ENCODE measurements around the gene STARD13.

STARD13 gene

DNA sequence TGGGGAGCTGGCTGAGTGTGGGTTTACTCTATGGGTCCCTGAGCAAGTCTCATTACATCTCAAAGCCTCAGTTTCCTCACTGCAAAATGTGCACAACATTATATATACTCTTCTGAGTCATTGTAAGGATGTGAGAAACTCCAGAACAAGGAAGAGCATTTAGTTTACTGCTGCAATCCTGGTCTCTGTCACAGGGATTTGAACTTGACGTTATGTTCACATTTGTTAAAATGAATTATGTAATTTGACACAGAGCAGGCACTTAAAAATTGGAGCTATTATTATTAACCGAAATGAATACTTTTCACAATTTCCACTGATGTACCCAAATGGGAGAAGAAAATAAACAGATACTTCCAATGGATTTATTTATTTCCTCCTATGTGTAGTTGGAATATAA lies 101.0 kb downstream of the STARD13 start:
- no peak overlapping the region for H3K27ac ChIP-seq
- no peaks in the 10 kb centered on the region for H3K27me3 ChIP-seq (ENCODE audit: insufficient read depth, low read depth, severe bottlenecking)
- no peaks in the 10 kb centered on the region for H3K36me3 ChIP-seq
- no peaks in the 10 kb centered on the region for H3K9me3 ChIP-seq (ENCODE audit: severe bottlenecking)
- H3K4me3 ChIP-seq (ENCODE audit: low read depth, low read length): no peak overlapping the region
- TF ChIP-seq, protein P1, sequence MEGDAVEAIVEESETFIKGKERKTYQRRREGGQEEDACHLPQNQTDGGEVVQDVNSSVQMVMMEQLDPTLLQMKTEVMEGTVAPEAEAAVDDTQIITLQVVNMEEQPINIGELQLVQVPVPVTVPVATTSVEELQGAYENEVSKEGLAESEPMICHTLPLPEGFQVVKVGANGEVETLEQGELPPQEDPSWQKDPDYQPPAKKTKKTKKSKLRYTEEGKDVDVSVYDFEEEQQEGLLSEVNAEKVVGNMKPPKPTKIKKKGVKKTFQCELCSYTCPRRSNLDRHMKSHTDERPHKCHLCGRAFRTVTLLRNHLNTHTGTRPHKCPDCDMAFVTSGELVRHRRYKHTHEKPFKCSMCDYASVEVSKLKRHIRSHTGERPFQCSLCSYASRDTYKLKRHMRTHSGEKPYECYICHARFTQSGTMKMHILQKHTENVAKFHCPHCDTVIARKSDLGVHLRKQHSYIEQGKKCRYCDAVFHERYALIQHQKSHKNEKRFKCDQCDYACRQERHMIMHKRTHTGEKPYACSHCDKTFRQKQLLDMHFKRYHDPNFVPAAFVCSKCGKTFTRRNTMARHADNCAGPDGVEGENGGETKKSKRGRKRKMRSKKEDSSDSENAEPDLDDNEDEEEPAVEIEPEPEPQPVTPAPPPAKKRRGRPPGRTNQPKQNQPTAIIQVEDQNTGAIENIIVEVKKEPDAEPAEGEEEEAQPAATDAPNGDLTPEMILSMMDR (IDR thresholded peaks at IDR 0.05; ENCODE audit: low read depth, low read length): no peak
- no peak for DNase-seq

DNA sequence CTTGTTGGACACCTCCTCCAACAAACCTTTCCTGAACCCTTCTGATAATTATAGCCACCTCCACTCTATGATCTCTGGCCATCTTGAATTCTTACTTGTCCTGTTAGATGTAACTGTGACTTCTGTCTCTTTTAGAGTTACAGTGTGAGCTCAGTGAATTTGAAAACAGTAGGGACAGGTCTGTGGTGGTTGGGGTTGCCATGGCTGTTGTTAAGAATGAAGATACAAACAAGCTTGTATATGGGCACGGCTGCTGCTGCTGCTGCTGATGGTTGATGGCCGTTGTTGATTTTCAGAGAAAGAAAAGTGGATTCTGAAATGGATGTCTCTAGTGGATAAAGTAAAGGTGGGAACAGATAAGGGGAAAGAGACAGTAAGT lies 101.5 kb downstream of the STARD13 start:
- TF ChIP-seq, protein P1 (IDR thresholded peaks at IDR 0.05; ENCODE audit: low read depth, low read length): no peak
- Histone ChIP-seq H3K27me3 (ENCODE audit: insufficient read depth, low read depth, severe bottlenecking) (no peaks in the 10 kb centered on the region), H3K36me3 (no peaks in the 10 kb centered on the region), H3K4me3 (ENCODE audit: low read depth, low read length) (no peak overlapping the region), H3K27ac (no peak overlapping the region), H3K9me3 (ENCODE audit: severe bottlenecking) (no peaks in the 10 kb centered on the region)
- DNase-seq: no peak

DNA sequence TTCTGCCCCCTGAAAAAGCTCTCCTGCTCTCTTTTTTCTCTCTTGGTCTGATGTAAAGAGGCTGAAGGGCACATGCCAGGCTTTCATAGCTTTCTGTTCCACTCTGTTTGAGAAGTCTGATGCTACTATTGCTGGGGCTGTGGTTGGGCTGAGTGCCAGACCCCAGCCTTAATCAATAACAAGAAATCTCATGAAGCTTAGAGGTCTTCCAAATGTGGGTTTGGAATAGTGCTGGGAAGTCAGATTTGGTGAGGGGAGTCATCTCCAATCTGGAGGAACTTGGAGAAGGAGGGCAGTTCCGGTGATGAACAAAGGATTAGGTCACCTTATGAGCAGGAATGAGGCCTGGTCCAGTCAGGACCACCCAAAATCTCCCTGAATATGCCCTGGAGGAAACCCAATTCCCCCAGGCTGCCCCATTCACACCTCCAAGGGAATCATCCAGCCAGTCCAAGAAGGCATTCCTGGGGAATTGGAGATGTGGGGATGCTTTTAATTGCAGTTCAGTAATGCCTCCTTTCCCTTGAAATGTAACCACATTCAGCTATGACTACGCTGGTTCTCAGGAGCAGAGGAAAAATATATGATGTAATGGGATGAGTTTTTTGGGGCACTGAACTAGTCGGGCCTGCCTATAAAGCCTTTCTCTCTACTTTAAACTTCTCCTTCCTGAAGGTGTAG lies 102.0 kb downstream of the STARD13 start:
- H3K36me3 ChIP-seq: no peaks in the 10 kb centered on the region
- no peak overlapping the region for H3K4me3 ChIP-seq (ENCODE audit: low read depth, low read length)
- no peaks in the 10 kb centered on the region for H3K9me3 ChIP-seq (ENCODE audit: severe bottlenecking)
- no peak for DNase-seq
- TF ChIP-seq, protein P1 (IDR thresholded peaks at IDR 0.05; ENCODE audit: low read depth, low read length): no peak
- no peak overlapping the region for H3K27ac ChIP-seq
- no peaks in the 10 kb centered on the region for H3K27me3 ChIP-seq (ENCODE audit: insufficient read depth, low read depth, severe bottlenecking)

DNA sequence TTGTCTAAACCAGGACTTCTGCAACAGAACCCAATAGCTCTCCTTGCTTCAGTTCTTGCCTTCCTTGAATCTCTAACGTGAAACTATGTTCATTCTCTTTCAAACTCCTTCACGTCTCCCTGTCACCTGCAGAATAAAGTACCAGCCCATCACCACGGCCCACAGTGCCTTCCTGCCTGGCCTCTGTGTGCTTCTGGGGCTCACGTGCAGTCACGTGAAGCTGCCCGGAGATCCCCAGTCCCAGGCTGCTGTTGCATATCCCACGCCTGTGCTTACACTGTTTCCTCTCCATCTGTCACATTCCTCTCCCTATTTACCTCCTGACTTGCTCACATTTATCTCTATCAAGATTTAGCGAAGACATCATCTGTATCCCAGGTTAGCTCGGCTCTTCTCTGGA lies 102.8 kb downstream of the STARD13 start:
- Histone ChIP-seq H3K27me3 (ENCODE audit: insufficient read depth, low read depth, severe bottlenecking) (no peaks in the 10 kb centered on the region), H3K4me3 (ENCODE audit: low read depth, low read length) (no peak overlapping the region), H3K9me3 (ENCODE audit: severe bottlenecking) (no peaks in the 10 kb centered on the region), H3K27ac (no peak overlapping the region), H3K36me3 (no peaks in the 10 kb centered on the region)
- DNase-seq: peak; percentile 46
- TF ChIP-seq, protein P1 (IDR thresholded peaks at IDR 0.05; ENCODE audit: low read depth, low read length): no peak

DNA sequence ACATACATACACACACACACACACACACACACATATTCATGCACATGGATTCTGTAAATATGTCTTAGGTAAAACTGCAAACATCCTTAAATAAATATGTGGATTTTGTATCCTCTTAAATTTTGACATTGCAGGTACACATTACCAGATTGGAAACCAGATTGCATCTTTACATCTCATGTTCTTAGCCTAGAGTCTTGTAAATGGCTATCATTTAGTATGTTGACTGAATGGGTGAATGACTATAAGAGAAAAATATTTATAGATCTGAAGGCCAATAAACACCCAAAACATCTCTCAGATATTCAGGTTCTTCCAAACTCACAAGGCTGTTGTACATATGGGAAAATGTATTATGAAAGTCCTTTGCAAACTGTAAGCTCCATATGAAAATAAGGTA lies 104.3 kb downstream of the STARD13 start:
- H3K27ac ChIP-seq: no peak overlapping the region
- TF ChIP-seq, protein P1 (IDR thresholded peaks at IDR 0.05; ENCODE audit: low read depth, low read length): no peak
- H3K4me3 ChIP-seq (ENCODE audit: low read depth, low read length): no peak overlapping the region
- no peaks in the 10 kb centered on the region for H3K9me3 ChIP-seq (ENCODE audit: severe bottlenecking)
- no peaks in the 10 kb centered on the region for H3K36me3 ChIP-seq
- no peaks in the 10 kb centered on the region for H3K27me3 ChIP-seq (ENCODE audit: insufficient read depth, low read depth, severe bottlenecking)
- no peak for DNase-seq

Measured in WERI-Rb-1 (cell line).